Activated CD4-positive, alpha-beta T cell treated with anti-CD3 and anti-CD28 coated beads for 48 hours (primary cell): ENCODE data around the gene RFTN2.
"Not testable (repeated sequence)": the region's sequence is repeated elsewhere in the genome, so short reads cannot be mapped to it uniquely, and the experiment has no call there.

ENCODE experiments used
- DNase-seq: peaks from one replicate; pipeline ENCODE4 v3.0.0-alpha.2; 2020

RFTN2 gene, protein sequence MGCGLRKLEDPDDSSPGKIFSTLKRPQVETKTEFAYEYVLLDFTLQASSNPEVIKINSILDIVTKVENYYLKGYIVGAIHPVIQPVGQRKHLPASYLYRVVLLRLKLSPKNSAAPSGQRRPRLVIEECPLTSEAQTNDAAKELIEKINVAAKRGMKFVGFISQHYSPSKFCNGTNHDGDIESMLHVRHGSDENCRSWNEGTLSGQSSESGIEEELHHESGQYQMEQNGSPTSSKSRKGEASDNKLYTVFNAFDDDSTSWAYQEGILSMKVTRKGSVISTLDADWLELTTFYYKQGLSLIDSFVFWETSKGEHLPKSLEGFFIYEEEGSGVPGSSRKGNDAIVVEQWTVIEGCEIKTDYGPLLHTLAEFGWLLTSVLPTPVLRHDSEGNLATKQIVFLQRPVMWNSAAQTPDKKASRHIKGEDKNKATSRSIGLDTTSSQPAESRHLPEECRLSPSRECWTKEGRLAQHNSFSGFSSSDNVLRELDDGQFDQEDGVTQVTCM

GRCh38 chr2:197675246-197675645, at the start of gene RFTN2:
Gene RFTN2, minus strand, starts transcription at chr2:197675587. Its CDS starts 129 bp downstream, at chr2:197675458.
- no peak for DNase-seq

DNA sequence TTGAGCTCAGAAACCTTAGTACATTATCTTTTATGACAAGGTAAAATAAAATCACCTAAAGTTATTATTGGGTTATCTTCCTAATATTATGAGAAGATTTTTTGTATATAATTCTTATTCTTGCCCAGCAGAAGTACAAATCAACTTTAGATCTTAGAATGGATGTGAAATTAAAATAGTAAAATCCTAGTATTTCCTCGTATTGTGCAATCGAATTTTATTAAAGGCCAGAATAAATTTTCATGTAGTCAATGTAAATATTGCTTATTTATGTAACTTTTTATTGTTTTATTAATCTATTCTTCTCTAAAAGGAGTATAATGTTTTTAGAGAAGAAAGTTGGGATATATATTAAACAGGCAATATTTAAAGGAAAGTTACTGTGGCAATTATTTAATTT, 42.5 kb upstream of the RFTN2 start:
- no peak for DNase-seq

DNA sequence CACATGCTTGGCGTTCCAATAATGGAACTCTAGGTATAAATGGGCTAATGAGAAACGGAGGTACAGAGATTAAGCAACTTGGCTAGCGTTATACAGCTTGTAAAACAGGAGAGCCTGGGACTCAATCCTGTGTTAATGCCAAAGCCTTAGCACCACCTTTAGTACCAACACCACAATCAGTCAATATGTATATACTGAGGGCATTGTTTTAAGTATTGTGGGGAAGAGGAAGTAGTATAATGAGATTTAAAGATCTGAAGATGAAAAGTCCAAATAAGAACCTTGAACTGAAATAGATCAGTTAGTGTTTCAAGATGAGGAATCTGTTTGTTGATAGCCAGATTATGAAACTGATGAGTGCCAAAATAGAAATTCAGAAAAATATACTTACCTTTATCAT, 37.9 kb upstream of the RFTN2 start:
- DNase-seq = no peak

- DNase-seq = no peak
Observed at GRCh38 chr2:197711578-197711977, 36.2 kb upstream of the RFTN2 start.

DNA sequence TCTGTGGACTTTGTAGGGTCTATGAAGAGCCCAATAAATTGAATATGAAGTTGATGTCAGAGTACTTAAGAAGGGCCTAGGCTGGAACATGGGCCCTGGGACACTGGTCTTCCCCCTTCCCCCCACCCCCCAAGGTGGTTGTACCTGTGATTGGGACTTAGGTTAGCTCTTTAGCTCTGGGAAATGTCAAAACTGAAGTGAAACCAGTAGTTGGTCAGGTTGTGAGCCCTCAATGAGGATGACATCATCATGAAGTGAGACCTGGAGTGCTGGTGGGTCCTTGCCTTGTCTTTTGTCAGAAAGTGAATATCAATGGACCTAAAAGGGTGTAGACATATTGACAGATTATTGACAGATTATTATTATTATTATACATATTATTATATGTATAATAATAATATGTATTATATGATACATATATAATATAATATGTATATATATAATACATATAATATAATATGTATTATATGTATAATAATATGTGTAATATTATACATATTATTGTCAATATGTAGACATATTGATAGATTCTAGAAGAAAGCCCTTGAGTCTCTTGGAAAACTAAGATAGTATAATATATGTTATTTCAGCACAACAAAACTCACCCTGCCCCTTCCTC, 35.1 kb upstream of the RFTN2 start:
- peak; percentile 20 for DNase-seq

- DNase-seq = not testable (repeated sequence)
Observed at GRCh38 chr2:197709140-197709539, 33.8 kb upstream of the RFTN2 start.

DNA sequence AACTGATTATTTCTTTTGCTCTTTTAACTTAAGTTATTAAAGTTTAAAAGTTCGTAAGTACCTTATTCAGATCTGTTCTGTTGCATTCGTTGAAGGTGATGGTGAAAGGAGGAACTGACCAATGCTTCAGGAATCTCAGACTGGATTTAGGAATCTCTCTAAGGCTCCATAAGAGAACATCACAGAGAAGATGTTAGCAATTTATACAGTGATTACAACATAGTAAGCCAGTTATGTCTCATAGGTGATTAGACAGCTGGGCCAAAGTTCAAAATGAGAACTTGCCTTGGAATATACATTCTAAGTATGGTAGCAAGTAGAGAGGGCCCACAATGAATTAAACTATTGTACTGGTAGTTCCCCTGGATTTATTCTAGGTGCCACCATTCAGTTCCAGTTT, 32.9 kb upstream of the RFTN2 start:
- DNase-seq = no peak

- no peak for DNase-seq
Observed at GRCh38 chr2:197707316-197708213, 32.2 kb upstream of the RFTN2 start.

DNA sequence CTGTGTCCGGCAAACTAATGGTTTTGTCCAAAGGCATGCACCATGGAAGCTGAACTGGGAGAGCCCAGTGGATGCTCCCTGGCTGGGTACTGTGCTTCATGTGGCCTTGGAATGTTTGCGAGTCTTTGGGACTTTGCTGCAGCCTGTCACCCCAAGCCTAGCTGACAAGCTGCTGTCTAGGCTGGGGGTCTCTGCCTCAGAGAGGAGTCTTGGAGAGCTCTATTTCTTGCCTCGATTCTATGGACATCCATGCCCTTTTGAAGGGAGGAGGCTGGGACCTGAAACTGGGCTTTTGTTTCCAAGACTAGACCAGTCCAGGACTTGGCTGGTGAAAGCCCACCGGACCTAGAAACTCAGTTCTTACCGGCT, 31.4 kb upstream of the RFTN2 start:
- no peak for DNase-seq

DNA sequence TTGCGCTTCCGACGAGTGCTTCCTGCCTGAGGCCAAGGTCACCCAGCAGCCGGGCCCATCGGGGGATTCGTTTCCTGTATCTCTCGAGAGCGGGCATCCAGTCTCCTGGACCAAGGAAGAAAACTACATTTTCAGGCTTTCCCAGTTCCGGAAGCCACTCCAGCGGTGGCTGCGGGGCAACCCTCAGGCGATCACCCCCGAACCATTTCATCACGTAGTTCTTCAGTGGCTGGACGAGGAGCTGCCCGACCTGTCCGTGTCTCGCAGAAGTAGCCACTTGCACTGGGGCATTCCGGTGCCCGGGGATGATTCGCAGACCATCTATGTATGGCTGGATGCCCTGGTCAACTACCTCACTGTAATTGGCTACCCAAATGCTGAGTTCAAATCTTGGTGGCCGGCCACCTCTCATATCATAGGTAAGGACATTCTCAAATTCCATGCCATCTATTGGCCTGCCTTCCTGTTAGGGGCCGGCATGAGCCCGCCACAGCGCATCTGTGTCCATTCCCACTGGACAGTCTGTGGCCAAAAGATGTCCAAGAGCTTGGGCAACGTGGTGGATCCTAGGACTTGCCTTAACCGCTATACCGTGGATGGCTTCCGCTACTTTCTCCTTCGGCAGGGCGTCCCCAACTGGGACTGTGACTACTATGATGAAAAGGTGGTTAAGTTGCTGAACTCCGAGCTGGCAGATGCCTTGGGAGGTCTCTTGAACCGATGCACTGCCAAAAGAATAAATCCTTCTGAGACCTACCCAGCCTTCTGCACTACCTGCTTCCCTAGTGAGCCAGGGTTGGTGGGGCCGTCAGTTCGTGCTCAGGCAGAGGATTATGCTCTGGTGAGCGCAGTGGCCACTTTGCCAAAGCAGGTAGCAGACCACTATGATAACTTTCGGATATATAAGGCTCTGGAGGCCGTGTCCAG, 30.8 kb upstream of the RFTN2 start:
- peak; percentile 22 for DNase-seq

DNA sequence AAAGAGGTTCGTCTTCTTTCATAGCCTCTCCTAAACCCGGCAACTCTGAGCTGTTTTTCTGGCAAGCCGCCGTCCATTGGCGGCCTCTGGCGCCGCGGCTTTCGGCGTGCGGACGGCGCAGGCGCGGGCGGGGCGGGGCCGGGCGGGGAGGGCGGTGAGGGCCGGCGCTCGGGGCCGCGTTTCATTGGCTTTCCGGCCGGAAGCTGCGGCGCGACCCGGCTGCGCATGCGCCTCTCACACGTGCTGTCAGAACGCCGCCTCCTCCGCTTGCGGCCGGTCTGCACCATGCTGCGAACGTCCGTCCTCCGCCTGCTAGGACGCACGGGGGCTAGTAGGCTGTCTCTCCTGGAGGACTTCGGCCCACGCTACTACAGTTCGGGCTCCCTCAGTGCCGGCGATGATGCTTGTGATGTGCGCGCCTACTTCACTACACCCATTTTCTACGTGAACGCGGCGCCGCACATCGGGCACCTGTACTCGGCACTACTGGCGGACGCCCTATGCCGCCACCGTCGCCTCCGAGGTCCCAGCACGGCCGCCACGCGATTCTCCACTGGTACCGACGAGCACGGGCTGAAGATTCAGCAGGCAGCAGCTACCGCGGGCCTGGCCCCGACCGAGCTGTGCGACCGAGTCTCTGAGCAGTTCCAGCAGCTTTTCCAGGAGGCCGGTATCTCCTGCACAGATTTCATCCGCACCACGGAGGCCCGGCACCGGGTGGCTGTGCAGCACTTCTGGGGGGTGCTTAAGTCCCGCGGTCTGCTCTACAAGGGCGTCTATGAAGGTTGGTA, 29.9 kb upstream of the RFTN2 start, which contains the start of gene MARS2:
Gene MARS2, plus strand, starts transcription at position 249 of the 791 bp plus-strand sequence. Its CDS starts 37 bp downstream, at position 286.
- peak; percentile 93 for DNase-seq

GRCh38 chr2:197704434-197705120, 29.2 kb upstream of the RFTN2 start:
- no peak for DNase-seq

GRCh38 chr2:197700960-197701359, 25.6 kb upstream of the RFTN2 start:
- DNase-seq = peak; percentile 34

DNA sequence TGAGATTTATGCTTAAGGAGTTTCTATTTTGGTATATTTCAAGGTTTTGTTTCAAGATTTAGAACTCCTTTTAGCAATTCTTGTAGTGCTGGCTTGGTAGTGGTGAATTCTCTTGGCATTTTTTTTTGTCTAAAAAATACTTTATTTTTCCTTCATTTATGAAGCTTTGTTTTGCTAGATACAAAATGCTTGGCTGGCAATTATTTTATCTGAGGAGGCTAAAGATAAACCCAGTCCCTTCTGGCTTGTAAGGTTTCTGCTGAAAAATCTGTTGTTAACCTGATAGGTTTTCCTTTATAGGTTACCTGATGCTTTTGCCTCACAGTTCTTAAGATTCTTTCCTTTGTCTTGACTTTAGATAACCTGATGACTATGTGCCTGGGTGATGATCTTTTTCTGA, 24.3 kb upstream of the RFTN2 start:
- DNase-seq = not testable (repeated sequence)

- DNase-seq = not testable (repeated sequence)
Observed at GRCh38 chr2:197696571-197696970, 21.2 kb upstream of the RFTN2 start.

DNA sequence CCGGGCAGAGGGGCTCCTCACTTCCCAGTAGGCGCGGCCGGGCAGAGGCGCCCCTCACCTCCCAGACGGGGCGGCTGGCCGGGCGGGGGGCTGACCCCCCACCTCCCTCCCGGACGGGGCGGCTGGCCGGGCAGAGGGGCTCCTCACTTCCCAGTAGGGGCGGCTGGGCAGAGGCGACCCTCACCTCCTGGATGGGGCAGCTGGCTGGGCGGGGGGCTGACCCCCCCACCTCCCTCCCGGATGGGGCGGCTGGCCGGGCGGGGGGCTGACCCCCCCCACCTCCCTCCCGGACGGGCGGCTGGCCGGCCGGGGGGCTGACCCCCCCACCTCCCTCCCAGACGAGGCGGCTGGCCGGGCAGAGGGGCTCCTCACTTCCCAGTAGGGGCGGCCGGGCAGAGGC, 20.6 kb upstream of the RFTN2 start:
- DNase-seq = not testable (repeated sequence)

- DNase-seq = not testable (repeated sequence)
Observed at GRCh38 chr2:197695206-197695605, 19.8 kb upstream of the RFTN2 start.

- DNase-seq = no peak
Observed at GRCh38 chr2:197677483-197677882, 2.1 kb upstream of the RFTN2 start.

- no peak for DNase-seq
Observed at GRCh38 chr2:197677056-197677455, 1.7 kb upstream of the RFTN2 start.

GRCh38 chr2:197675711-197676188, 363 bp upstream of the RFTN2 start:
- no peak for DNase-seq
